ENCODE data around the gene ERGIC1.

DNA sequence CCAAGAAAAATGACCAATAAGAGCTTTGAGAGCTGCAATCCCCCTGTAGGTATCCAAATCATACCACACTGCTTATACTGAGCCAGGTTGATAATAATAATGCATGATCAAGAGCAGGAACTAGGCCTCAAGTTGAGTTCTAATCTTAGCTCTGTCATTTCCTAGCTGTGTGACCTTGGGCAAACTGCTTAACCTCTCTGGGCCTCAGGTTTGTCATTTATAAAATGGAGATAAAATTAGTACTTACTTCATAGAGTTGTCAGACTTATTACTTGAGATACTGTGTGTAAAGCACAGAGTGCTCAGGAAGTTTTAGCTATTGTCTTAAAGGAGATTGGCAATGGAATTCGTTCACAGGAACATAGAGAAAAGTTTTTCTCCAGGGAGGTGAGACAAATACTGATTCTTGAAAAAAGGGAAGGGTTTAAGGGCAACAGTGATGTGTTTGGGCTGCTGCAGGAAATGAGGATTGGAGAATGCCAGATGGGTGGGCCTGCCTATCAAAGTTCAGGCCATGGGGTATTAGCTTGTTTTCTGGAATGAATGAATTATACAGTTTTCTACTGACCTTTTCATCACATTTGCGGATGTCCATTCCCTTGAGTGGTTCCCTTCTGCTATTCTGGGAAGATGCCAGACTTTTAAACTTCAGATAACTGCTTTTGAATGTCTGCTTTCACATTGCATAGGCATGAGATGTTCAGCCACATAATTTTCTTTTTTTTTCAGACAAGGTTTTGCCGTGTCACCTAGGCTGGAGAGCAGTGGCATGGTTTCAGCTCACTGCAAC, 139.3 kb downstream of the ERGIC1 start:
- TF ChIP-seq, protein P1, sequence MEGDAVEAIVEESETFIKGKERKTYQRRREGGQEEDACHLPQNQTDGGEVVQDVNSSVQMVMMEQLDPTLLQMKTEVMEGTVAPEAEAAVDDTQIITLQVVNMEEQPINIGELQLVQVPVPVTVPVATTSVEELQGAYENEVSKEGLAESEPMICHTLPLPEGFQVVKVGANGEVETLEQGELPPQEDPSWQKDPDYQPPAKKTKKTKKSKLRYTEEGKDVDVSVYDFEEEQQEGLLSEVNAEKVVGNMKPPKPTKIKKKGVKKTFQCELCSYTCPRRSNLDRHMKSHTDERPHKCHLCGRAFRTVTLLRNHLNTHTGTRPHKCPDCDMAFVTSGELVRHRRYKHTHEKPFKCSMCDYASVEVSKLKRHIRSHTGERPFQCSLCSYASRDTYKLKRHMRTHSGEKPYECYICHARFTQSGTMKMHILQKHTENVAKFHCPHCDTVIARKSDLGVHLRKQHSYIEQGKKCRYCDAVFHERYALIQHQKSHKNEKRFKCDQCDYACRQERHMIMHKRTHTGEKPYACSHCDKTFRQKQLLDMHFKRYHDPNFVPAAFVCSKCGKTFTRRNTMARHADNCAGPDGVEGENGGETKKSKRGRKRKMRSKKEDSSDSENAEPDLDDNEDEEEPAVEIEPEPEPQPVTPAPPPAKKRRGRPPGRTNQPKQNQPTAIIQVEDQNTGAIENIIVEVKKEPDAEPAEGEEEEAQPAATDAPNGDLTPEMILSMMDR (IDR thresholded peaks at IDR 0.05): no peak
- TF ChIP-seq POLR2A (IDR thresholded peaks at IDR 0.05): no peak

All from thyroid gland (tissue), 4 donors.